Muscle of arm (tissue), 12 donors: Measurements from ENCODE around the gene NECAB2. TPM values are rescaled to one million over a fixed set of nuclear protein-coding genes. Genes with fewer than 3 reads are reported as not detected.
"Not testable (repeated sequence)": the region's sequence is repeated elsewhere in the genome, so short reads cannot be mapped to it uniquely, and the experiment has no call there.

Experiments used
- DNase-seq: peaks from one replicate; pipeline ENCODE4 v3.0.0-alpha.2; 2013
- polyA plus RNA-seq, 12 donors: library from polyadenylated mRNA; unstranded; fragments of 120-200 nt; gene quantifications; one replicate each; pipeline ENCODE4 v1.2.1, GENCODE V29; 2013; ENCODE audit not compliant: insufficient read length in 12 of 12

Gene NECAB2
- polyA plus RNA-seq, 12 donors: 0.27 to 1.4 (median 0.51) TPM; not detected in 3

GRCh38 chr16:83935005-83935857 lies 32.8 kb upstream of the NECAB2 start:
- DNase-seq: no peak

DNA sequence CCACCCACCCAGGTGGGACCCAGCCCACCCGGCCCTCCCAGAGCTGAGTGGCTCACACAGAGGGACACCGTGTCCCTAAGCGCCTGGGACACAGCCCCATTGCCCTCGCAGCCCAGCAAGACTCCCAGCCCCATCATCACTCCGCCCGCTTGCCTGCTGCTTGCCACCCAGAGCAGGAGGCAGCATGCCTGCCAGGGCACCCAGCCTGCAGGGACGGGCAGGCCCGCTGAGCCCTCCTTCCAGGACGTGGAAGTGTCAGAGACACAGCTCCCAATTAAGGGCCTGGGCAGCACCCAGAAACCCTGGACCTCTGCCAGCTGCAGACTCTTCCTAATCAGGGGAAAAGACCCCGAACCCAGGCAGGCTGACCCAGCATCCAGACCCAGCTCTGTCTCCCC lies 32.2 kb upstream of the NECAB2 start:
- DNase-seq: no peak

GRCh38 chr16:83936581-83937165 lies 31.4 kb upstream of the NECAB2 start:
- no peak for DNase-seq

GRCh38 chr16:83937267-83937666 lies 30.8 kb upstream of the NECAB2 start:
- DNase-seq: no peak

- no peak for DNase-seq
Measured at GRCh38 chr16:83937922-83938885, 29.8 kb upstream of the NECAB2 start.

DNA sequence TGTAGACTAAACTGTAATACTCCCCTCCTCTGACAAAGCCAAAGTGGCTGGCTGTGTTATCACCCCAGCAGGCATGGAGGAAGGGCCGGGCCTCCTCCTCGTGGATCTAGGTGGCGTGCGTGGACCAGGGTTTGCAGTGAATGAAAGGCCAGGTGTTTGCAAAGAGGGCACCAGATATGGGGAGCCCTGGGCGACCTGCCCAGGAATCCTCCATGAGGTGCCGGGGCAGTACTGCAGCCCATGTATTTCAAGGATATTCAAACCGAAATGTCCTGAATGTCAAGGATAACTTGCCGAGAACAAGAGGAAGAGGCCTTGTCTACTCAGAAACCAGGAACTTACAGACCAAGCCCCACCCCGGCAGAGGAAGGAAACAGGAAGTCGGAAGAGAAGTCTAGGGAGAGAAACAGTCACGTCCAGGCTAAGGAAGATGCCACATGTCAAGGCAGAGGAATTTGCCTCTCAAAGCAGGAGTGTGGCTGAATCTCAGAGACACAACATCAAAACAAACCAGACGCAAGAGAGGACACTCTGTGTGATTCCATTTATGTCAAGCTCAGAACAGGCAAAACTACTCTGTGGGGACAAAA lies 28.7 kb upstream of the NECAB2 start:
- no peak for DNase-seq

GRCh38 chr16:83940119-83940518 lies 27.9 kb upstream of the NECAB2 start:
- no peak for DNase-seq

DNA sequence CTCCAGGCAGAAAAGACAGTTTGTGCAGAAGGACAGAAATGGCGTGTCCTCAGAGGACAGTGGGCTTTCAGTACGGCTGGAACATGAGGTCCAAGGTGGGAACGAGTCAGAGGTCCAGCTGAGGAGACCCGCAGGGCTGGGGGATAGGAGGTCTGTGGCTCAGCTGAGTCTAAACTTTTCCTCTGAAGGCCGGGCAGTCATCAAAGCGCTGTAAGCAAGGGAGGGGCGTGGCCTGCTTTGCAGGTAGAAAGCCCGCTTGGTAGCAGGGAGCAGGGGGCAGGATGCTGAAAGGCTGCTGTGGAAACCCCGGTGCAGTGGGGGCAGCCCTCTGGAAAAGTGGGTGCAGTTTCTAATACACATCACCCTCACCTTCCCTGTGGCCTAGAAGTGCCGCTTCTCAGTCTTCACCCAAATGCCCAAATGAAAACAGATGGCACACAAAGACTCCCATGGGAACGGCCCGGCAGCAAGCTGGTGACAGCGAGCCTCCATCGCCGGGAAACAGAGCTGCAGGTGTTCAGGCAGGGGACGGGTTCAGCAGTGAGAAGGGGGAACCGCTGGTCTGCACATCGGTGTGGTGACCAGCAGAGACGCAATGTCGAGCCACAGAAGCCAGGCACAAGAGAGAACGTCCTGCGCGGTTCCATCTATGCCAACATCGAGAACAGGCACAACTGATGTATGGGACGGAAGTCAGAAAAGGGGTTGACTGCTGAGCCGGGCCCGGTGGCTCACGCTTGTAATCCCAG lies 27.2 kb upstream of the NECAB2 start:
- no peak for DNase-seq

DNA sequence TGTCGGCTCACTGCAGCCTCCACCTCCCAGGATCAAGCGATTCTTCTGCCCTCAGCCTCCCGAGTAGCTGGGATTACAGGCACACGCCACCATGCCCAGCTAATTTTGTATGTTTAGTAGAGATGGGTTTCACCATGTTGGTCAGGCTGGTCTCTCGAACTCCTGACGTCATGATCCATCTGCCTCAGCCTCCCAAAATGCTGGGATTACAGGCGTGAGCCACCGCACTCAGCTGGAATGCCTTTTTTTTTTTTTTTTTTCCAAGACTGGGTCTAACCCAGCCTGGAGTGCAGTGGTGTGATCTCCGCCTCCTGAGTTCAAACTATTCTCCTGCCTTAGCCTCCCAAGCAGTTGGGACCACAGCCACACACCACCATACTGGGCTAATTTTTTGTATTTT lies 26.5 kb upstream of the NECAB2 start:
- not testable (repeated sequence) for DNase-seq

DNA sequence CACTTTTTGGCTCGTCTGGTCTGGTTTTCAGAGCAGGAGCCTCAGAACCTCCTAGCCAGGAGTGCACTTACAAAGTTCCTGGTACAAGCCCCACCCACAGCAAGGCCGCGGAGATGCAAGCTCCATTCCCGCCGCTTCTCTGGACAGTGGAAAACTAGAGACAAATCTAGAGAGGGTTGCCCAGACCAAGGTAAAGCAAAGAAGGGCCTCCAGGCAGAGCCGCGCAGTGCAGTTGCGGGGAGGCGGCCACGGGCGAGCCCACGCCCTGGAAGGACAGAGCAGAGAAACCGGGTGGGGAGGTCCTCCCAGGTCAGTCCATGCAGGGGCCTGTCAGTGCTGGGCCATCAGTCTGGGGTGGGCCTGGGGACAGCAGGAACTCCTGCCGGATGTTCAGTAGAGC lies 26.0 kb upstream of the NECAB2 start:
- DNase-seq: no peak

- no peak for DNase-seq
Measured at GRCh38 chr16:83942815-83943515, 25.1 kb upstream of the NECAB2 start.

- no peak for DNase-seq
Measured at GRCh38 chr16:83943516-83944050, 24.5 kb upstream of the NECAB2 start.

GRCh38 chr16:83945587-83945986 lies 22.5 kb upstream of the NECAB2 start:
- DNase-seq: no peak

GRCh38 chr16:83946154-83946780 lies 21.8 kb upstream of the NECAB2 start:
- DNase-seq: no peak

DNA sequence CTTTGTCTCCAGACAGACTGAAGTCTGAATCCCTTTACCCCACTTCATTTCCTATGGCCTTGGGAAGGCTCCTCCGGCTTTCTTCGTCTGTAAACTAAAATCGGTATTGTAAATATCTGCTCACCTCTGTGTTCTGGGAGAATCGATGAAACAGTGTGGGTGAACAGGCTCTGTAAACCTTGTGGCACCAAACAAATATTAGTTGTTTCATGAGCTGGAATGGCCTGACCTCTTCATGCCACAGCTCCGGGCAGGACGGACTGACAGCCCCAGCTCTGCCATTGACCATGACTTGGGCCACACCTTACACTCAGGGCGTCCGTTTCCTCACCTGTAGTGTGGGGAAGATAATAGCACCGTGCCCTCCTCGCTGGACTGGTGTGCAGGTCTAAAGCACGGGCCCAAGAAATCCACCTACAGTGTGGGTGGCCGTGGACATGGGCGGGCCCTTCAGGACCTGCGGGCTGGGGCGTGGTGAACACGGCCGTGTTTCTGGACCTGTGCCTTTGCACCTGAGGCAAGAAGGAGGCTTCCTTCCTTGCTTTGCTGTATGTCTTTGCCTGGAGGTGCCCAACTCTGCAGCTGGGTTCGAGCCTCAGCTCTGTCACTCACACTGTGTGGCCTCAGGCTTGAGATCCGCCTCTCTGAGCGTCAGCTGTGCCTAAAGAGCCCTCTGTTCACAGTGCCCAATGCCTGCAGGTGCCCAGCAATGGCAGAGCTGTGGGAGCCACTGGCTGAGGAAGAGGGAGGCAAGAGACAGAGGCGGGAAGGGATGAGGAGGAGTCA lies 21.1 kb upstream of the NECAB2 start:
- no peak for DNase-seq

- DNase-seq: no peak
Measured at GRCh38 chr16:83947642-83948234, 20.3 kb upstream of the NECAB2 start.

DNA sequence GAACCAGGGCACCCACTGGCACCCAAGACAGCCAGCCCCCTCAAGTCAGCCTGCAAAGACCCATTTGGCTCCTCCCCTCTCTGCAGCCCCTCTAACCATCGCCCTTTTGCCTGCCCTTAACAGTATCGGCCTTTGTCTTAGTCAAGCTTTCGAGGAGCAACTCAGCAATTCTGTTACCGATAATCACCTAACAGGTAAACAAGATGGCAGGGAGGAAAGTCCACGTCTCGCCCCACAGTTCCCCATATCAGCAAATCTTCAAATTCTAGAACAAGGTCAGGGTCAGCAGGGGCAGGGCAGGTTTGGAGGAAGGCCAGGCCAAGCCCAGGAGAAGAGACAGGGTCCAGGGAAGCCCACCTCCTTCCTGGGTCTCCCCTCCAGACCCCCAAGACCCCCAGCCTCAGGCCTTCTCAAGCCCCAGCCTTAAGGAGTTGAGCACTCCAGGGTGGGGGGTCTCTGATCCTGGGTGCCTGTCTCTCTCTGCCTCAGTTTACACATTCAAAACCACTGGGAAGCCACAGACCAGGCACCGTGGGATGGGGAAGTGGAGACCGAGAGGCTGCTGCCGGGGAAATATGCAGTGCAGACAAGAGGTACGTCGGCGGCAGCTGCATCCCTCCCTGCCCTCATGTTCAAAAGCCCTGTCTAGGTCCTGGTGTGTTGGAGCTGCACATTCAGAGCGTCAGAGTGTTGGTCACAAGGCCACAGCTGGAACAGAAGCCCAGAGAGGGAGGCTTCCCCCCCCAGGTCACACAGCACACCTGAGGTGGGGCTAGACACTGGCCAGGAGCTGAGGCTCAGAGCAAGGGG lies 18.9 kb upstream of the NECAB2 start:
- no peak for DNase-seq

GRCh38 chr16:83949724-83950001 lies 18.4 kb upstream of the NECAB2 start:
- no peak for DNase-seq
